Astrocyte (in vitro differentiated cells and primary cell): Measurements from ENCODE around the gene RYR2. TPM values are rescaled to one million over a fixed set of nuclear protein-coding genes. Genes with fewer than 3 reads are reported as not detected.

Experiments
- DNase-seq: peaks from one replicate; pipeline ENCODE4 v3.0.0-alpha.2; 2010; ENCODE audit warnings: low read depth
- FAIRE-seq: peaks from 2 replicates; lab custom pipeline; 2011; peaks lifted over from hg19 to GRCh38; lab: Jason Lieb, UNC
- H2AFZ ChIP-seq: 2 replicates; pipeline ENCODE4 v1.6.0; 2012; ENCODE audit warnings: low read depth, low read length, inconsistent platforms
- H3K27ac ChIP-seq: 2 replicates; pipeline ENCODE4 v1.5.1; 2011; ENCODE audit warnings: low read depth, low read length, inconsistent platforms
- H3K27me3 ChIP-seq: 2 replicates; pipeline ENCODE4 v1.6.0; 2011; ENCODE audit warnings: low read length, inconsistent platforms; ENCODE audit not compliant: insufficient read depth
- H3K36me3 ChIP-seq: 2 replicates; pipeline ENCODE4 v1.5.1; 2011; ENCODE audit warnings: low read length, inconsistent platforms; ENCODE audit not compliant: insufficient read depth
- H3K4me1 ChIP-seq: 2 replicates; pipeline ENCODE4 v1.5.1; 2011; ENCODE audit warnings: low read length, inconsistent platforms; ENCODE audit not compliant: insufficient read depth
- H3K4me2 ChIP-seq: 2 replicates; pipeline ENCODE4 v1.6.0; 2012; ENCODE audit warnings: low read length, inconsistent platforms
- H3K4me3 ChIP-seq: 2 replicates; pipeline ENCODE4 v1.5.1; 2011; ENCODE audit warnings: low read depth, mild to moderate bottlenecking, low read length, inconsistent platforms; ENCODE audit not compliant: insufficient read depth
- H3K79me2 ChIP-seq: 2 replicates; pipeline ENCODE4 v1.6.0; 2012; ENCODE audit warnings: mild to moderate bottlenecking, low read length, inconsistent platforms; ENCODE audit not compliant: insufficient read depth
- H3K9ac ChIP-seq: 2 replicates; pipeline ENCODE4 v1.6.0; 2012; ENCODE audit warnings: mild to moderate bottlenecking, low read length, inconsistent platforms
- H3K9me3 ChIP-seq: 2 replicates; pipeline ENCODE4 v1.5.1; 2012; ENCODE audit warnings: low read depth, mild to moderate bottlenecking, low read length, inconsistent platforms; ENCODE audit not compliant: insufficient read depth
- H4K20me1 ChIP-seq: 2 replicates; pipeline ENCODE4 v1.6.0; 2012; ENCODE audit warnings: low read length, inconsistent platforms; ENCODE audit not compliant: insufficient read depth
- H3K27ac Mint-ChIP-seq: one replicate; pipeline ENCODE4 v1.8.0; 2021; ENCODE audit warnings: mild to moderate bottlenecking, mixed read lengths; ENCODE audit not compliant: unreplicated experiment
- H3K27me3 Mint-ChIP-seq: one replicate; pipeline ENCODE4 v1.8.0; 2021; ENCODE audit warnings: low read depth, mixed read lengths; ENCODE audit not compliant: unreplicated experiment
- H3K36me3 Mint-ChIP-seq: one replicate; pipeline ENCODE4 v1.8.0; 2021; ENCODE audit warnings: low read depth, mixed read lengths; ENCODE audit not compliant: unreplicated experiment
- H3K4me1 Mint-ChIP-seq: one replicate; pipeline ENCODE4 v1.8.0; 2021; ENCODE audit warnings: low read depth, mixed read lengths; ENCODE audit not compliant: unreplicated experiment
- H3K4me3 Mint-ChIP-seq: one replicate; pipeline ENCODE4 v1.8.0; 2021; ENCODE audit warnings: mild to moderate bottlenecking, moderate library complexity, mixed read lengths; ENCODE audit not compliant: unreplicated experiment
- H3K9me3 Mint-ChIP-seq: one replicate; pipeline ENCODE4 v1.8.0; 2021; ENCODE audit warnings: mild to moderate bottlenecking, mixed read lengths; ENCODE audit not compliant: unreplicated experiment
- CTCF ChIP-seq: IDR thresholded peaks from 2 replicates; pipeline ENCODE4 v1.5.1; 2011; ENCODE audit warnings: low read depth, mild to moderate bottlenecking, inconsistent platforms, low read length, moderate library complexity; ENCODE audit not compliant: insufficient read depth
- EZH2 ChIP-seq: IDR thresholded peaks from 2 replicates; pipeline ENCODE4 v1.6.1; 2012; ENCODE audit warnings: mild to moderate bottlenecking, low read length, inconsistent platforms; ENCODE audit not compliant: insufficient read depth
- total RNA-seq: library from RNA; stranded (reverse); gene quantifications from 2 replicates; pipeline ENCODE4 v1.2.1, GENCODE V29; 2021

The RYR2 gene
- total RNA-seq, 1 donor from 2014 or later, result 0.30 TPM

DNA sequence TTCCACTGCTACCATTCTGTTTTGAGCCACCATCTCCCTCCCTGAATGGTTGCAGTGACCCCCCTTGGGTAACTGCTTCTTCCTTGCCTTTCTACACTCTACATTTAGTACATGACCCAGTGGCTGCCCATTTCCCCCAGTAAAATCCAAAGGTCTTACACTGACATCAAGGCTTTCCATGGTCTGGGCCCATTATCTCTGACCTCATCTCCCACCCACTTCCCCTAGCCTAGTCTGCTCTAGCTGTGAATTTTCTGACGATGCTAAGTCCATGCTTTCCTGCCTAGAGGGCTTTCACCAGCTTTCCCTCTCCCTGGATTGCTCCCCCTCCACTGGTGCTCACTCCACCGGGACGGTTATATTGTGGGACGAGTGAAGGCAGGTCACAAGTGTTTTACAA, 219.2 kb downstream of the RYR2 start:
- Histone ChIP-seq H2AFZ (no peak overlapping the region), H3K79me2 (no peaks in the 10 kb centered on the region), H3K27me3 (no peaks in the 10 kb centered on the region), H3K4me2 (no peak overlapping the region), H3K4me1 (no peaks in the 10 kb centered on the region), H3K36me3 (no peaks in the 10 kb centered on the region), H4K20me1 (no peaks in the 10 kb centered on the region), H3K9ac (no peak overlapping the region), H3K27ac (no peak overlapping the region), H3K4me3 (no peak overlapping the region), H3K9me3 (no peaks in the 10 kb centered on the region)
- FAIRE-seq (no peak), DNase-seq (no peak)
- no peak overlapping the region for H3K4me3 Mint-ChIP-seq
- no peaks in the 10 kb centered on the region for H3K36me3 Mint-ChIP-seq
- H3K27ac Mint-ChIP-seq, result no peak overlapping the region
- peaks cover 2% of the 10 kb centered on the region for H3K9me3 Mint-ChIP-seq
- TF ChIP-seq CTCF, result no peak
- no peak for TF ChIP-seq EZH2
- H3K27me3 Mint-ChIP-seq, result peaks cover 7% of the 10 kb centered on the region
- H3K4me1 Mint-ChIP-seq, result no peaks in the 10 kb centered on the region

- H3K27ac Mint-ChIP-seq, result no peak overlapping the region
- Histone ChIP-seq H3K9ac (no peak overlapping the region), H3K9me3 (no peaks in the 10 kb centered on the region), H2AFZ (no peak overlapping the region), H3K79me2 (no peaks in the 10 kb centered on the region), H3K27ac (no peak overlapping the region), H3K4me2 (no peak overlapping the region), H3K4me3 (no peak overlapping the region), H3K36me3 (no peaks in the 10 kb centered on the region), H4K20me1 (no peaks in the 10 kb centered on the region), H3K4me1 (no peaks in the 10 kb centered on the region), H3K27me3 (no peaks in the 10 kb centered on the region)
- no peak for FAIRE-seq
- no peak overlapping the region for H3K4me3 Mint-ChIP-seq
- DNase-seq, result no peak
- peaks cover 4% of the 10 kb centered on the region for H3K27me3 Mint-ChIP-seq
- H3K9me3 Mint-ChIP-seq, result peaks cover 2% of the 10 kb centered on the region
- H3K4me1 Mint-ChIP-seq, result no peaks in the 10 kb centered on the region
- TF ChIP-seq CTCF (no peak), EZH2 (no peak)
- H3K36me3 Mint-ChIP-seq, result no peaks in the 10 kb centered on the region
Measured at GRCh38 chr1:237267743-237268142, 225.8 kb downstream of the RYR2 start.

GRCh38 chr1:237269938-237270337, 228.0 kb downstream of the RYR2 start:
- Histone ChIP-seq H4K20me1 (no peaks in the 10 kb centered on the region), H3K9ac (no peak overlapping the region), H3K4me3 (no peak overlapping the region), H3K36me3 (no peaks in the 10 kb centered on the region), H3K4me2 (no peak overlapping the region), H3K27me3 (no peaks in the 10 kb centered on the region), H3K27ac (no peak overlapping the region), H3K4me1 (no peaks in the 10 kb centered on the region), H3K79me2 (no peaks in the 10 kb centered on the region), H2AFZ (no peak overlapping the region), H3K9me3 (no peaks in the 10 kb centered on the region)
- H3K9me3 Mint-ChIP-seq, result peaks cover 2% of the 10 kb centered on the region
- no peak for FAIRE-seq
- no peak for TF ChIP-seq CTCF
- no peak for TF ChIP-seq EZH2
- H3K4me1 Mint-ChIP-seq, result no peaks in the 10 kb centered on the region
- no peak overlapping the region for H3K4me3 Mint-ChIP-seq
- H3K36me3 Mint-ChIP-seq, result no peaks in the 10 kb centered on the region
- no peak for DNase-seq
- H3K27ac Mint-ChIP-seq, result no peak overlapping the region
- H3K27me3 Mint-ChIP-seq, result no peaks in the 10 kb centered on the region
